Activated naive CD4-positive, alpha-beta T cell treated with anti-CD3 and anti-CD28 coated beads, Interleukin-2, amount 10 ng/mL, durations not matched to agents 7 days and 5 days (primary cell): Measurements from ENCODE around the gene SRCAP.

Experiments
- CTCF ChIA-PET: fragments of 350-600 bp; sonication (Branson Sonifier 250); formaldehyde crosslinking; loops from one replicate; lab custom pipeline; 2021; ENCODE audit warnings: antibody characterized with exemption; lab: Charles Lee
- DNase-seq: peaks from one replicate; pipeline ENCODE4 v3.0.0-alpha.2; 2020
- H3K27ac Mint-ChIP-seq: one replicate; pipeline ENCODE4 v1.8.0; 2021; ENCODE audit warnings: mild to moderate bottlenecking, moderate library complexity, mixed read lengths
- H3K27me3 Mint-ChIP-seq: one replicate; pipeline ENCODE4 v1.8.0; 2021; ENCODE audit warnings: mild to moderate bottlenecking, mixed read lengths
- H3K36me3 Mint-ChIP-seq: one replicate; pipeline ENCODE4 v1.8.0; 2021; ENCODE audit warnings: mixed read lengths
- H3K4me1 Mint-ChIP-seq: one replicate; pipeline ENCODE4 v1.8.0; 2021; ENCODE audit warnings: mixed read lengths
- H3K4me3 Mint-ChIP-seq: one replicate; pipeline ENCODE4 v1.8.0; 2021; ENCODE audit warnings: mild to moderate bottlenecking, moderate library complexity, mixed read lengths
- H3K9me3 Mint-ChIP-seq: one replicate; pipeline ENCODE4 v1.8.0; 2021; ENCODE audit warnings: mixed read lengths

Gene SRCAP

GRCh38 chr16:30779596-30779995, 80.6 kb downstream of the SRCAP start:
- no peak for DNase-seq
- H3K9me3 Mint-ChIP-seq = no peaks in the 10 kb centered on the region
- CTCF ChIA-PET = no interaction called here
- H3K4me1 Mint-ChIP-seq = peaks cover 19% of the 10 kb centered on the region
- H3K4me3 Mint-ChIP-seq = no peak overlapping the region
- peaks cover 1% of the 10 kb centered on the region for H3K36me3 Mint-ChIP-seq
- no peak overlapping the region for H3K27ac Mint-ChIP-seq
- peaks cover 8% of the 10 kb centered on the region for H3K27me3 Mint-ChIP-seq

GRCh38 chr16:30780021-30780420, 81.0 kb downstream of the SRCAP start:
- Mint-ChIP-seq H3K27me3 (peaks cover 12% of the 10 kb centered on the region), H3K4me3 (no peak overlapping the region), H3K9me3 (no peaks in the 10 kb centered on the region), H3K4me1 (peaks cover 16% of the 10 kb centered on the region), H3K36me3 (no peaks in the 10 kb centered on the region), H3K27ac (no peak overlapping the region)
- no peak for DNase-seq
- CTCF ChIA-PET = no interaction called here

GRCh38 chr16:30780549-30780948, 81.6 kb downstream of the SRCAP start:
- H3K27ac Mint-ChIP-seq = no peak overlapping the region
- CTCF ChIA-PET = no interaction called here
- no peak overlapping the region for H3K4me3 Mint-ChIP-seq
- no peak for DNase-seq
- H3K9me3 Mint-ChIP-seq = no peaks in the 10 kb centered on the region
- H3K36me3 Mint-ChIP-seq = no peaks in the 10 kb centered on the region
- H3K27me3 Mint-ChIP-seq = peaks cover 17% of the 10 kb centered on the region
- H3K4me1 Mint-ChIP-seq = peaks cover 12% of the 10 kb centered on the region

GRCh38 chr16:30782486-30783279, 83.7 kb downstream of the SRCAP start:
- Mint-ChIP-seq H3K4me1 (peaks cover 9% of the 10 kb centered on the region), H3K9me3 (no peaks in the 10 kb centered on the region), H3K36me3 (no peaks in the 10 kb centered on the region), H3K27ac (no peak overlapping the region), H3K4me3 (no peak overlapping the region), H3K27me3 (peaks cover 35% of the 10 kb centered on the region)
- no peak for DNase-seq
- CTCF ChIA-PET = interaction anchor here (1.1 to 1.3 kb wide), 2 partner anchors 31 to 138 kb away, joined by 3 to 5 read pairs; no protein-coding TSS in a partner anchor

DNA sequence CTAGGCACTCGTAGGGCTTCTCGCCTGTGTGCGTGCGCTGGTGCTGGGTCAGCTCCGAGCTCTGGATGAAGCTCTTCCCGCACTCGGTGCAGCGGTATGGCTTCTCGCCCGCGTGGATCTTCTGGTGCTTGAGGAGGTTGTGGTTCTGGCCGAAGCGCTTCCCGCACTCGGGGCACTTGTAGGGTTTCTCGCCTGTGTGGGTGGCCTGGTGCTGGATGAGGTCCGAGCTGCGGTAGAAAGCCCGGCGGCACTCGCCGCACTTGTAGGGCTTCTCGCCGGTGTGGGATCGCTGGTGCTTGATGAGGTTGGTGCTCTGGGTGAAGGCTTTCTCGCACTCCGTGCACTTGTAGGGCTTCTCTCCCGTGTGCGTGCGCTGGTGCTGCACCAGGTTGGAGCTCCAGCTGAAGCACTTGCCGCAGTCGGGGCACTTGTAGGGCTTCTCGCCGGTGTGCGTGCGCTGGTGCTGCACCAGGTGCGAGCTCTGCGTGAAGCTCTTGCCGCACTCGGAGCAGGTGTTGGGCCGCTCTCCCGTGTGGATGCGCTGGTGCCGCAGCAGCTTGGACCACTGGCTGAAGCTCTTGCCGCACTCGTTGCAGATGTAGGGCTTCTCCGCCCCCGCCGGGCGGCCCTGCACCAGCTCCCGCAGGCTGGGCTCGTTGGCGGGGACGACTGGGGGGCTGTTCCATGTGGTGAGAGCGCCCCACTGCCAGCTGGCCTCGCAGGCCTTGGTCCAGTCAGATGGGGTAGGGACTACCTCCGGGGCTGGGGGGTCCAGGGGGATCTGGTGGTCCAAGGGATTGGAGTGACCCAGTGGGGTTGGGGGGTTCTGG, 84.5 kb downstream of the SRCAP start:
- no peaks in the 10 kb centered on the region for H3K9me3 Mint-ChIP-seq
- H3K36me3 Mint-ChIP-seq = no peaks in the 10 kb centered on the region
- peaks cover 44% of the 10 kb centered on the region for H3K27me3 Mint-ChIP-seq
- DNase-seq = no peak
- H3K4me3 Mint-ChIP-seq = no peak overlapping the region
- H3K27ac Mint-ChIP-seq = no peak overlapping the region
- peaks cover 9% of the 10 kb centered on the region for H3K4me1 Mint-ChIP-seq
- CTCF ChIA-PET = interaction anchor here (1.3 kb wide), 1 partner anchor 137 kb away, joined by 3 read pairs; no protein-coding TSS in a partner anchor

DNA sequence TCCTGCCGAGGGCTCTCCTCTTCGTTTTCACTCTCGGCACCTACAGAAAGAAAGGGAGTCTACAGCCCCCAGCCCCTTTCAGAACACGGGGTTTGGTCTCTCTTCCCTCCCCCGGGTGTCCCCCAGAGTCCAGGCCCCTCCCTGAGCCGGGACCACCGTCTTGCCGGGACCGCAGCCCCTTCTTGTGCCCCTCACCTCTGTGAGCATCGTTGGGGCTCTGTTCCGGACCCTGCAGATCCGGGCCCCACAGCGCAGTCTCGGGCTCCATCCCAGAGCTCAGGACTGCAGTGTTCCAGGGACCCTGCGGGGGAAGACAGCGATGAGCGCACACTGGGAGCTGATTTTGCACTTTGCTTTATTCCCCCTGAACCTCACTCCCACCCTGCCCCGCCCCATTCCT, 85.2 kb downstream of the SRCAP start:
- Mint-ChIP-seq H3K4me1 (peaks cover 9% of the 10 kb centered on the region), H3K27me3 (peaks cover 49% of the 10 kb centered on the region), H3K4me3 (no peak overlapping the region), H3K9me3 (no peaks in the 10 kb centered on the region), H3K27ac (no peak overlapping the region), H3K36me3 (no peaks in the 10 kb centered on the region)
- DNase-seq = no peak
- CTCF ChIA-PET = interaction anchor here (1.5 kb wide), 1 partner anchor 10 kb away, joined by 3 read pairs; no protein-coding TSS in a partner anchor

DNA sequence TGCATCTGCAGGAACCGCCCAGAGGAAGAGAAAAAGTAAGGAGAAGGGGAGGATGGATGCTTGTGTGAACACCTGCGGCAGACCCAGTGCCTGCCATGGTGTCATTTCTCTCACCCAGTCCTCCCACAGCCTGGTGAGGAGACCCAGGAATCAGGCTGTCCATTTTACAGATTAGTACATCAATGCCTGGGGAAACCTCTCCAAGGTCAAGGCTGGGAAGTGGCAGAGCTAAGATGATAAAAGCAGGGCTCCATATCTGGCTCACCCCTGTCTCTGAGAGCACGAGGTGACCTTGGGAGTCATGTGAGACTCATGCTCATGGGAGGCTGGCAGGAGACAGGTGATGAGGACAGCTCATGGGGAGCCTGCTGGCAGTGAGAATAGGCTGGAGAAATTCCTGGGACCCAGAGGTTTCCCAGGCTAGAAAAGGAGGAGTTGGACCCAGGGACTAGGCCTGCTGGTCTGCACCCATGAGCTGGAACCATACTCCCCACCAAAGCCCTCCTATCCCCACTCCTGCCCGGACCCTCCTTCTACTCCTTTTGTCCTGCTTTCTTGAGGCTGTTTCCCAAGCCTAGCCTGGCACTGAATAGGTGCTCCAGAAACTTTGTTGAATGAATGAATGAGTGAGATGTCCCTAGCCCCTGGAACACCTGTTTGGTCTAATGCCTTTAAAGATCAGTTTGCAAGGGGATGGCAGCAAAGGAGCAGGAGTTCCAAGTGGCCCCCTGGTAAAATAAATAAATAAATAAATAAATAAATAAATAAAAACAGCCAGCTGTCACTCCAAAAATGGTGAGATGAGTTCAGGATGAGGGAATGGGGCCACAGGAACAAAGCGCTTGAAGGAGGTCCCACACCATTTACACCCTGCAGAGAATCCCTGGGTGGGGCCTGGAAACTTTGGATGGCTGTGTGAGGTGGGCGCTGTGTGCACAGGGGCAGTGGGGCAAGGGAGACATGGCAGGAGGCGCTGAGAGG, 86.4 kb downstream of the SRCAP start:
- H3K27me3 Mint-ChIP-seq = peaks cover 55% of the 10 kb centered on the region

GRCh38 chr16:30786115-30786935, 87.4 kb downstream of the SRCAP start:
- DNase-seq = no peak
- H3K4me1 Mint-ChIP-seq = peaks cover 9% of the 10 kb centered on the region
- no peak overlapping the region for H3K27ac Mint-ChIP-seq
- H3K36me3 Mint-ChIP-seq = no peaks in the 10 kb centered on the region
- CTCF ChIA-PET = no interaction called here
- no peaks in the 10 kb centered on the region for H3K9me3 Mint-ChIP-seq
- H3K27me3 Mint-ChIP-seq = peaks cover 55% of the 10 kb centered on the region
- H3K4me3 Mint-ChIP-seq = peak overlapping the region; percentile 65

More for the DNA sequence above, 86.4 kb downstream of the SRCAP start:
- CTCF ChIA-PET = interaction anchor here (0.6 to 1.5 kb wide), 2 partner anchors 9 to 116 kb away, joined by 3 read pairs; no protein-coding TSS in a partner anchor
- no peaks in the 10 kb centered on the region for H3K9me3 Mint-ChIP-seq
- H3K27ac Mint-ChIP-seq = no peak overlapping the region
- H3K36me3 Mint-ChIP-seq = no peaks in the 10 kb centered on the region
- H3K4me3 Mint-ChIP-seq = peak overlapping the region; percentile 65
- DNase-seq = no peak
- peaks cover 9% of the 10 kb centered on the region for H3K4me1 Mint-ChIP-seq

DNA sequence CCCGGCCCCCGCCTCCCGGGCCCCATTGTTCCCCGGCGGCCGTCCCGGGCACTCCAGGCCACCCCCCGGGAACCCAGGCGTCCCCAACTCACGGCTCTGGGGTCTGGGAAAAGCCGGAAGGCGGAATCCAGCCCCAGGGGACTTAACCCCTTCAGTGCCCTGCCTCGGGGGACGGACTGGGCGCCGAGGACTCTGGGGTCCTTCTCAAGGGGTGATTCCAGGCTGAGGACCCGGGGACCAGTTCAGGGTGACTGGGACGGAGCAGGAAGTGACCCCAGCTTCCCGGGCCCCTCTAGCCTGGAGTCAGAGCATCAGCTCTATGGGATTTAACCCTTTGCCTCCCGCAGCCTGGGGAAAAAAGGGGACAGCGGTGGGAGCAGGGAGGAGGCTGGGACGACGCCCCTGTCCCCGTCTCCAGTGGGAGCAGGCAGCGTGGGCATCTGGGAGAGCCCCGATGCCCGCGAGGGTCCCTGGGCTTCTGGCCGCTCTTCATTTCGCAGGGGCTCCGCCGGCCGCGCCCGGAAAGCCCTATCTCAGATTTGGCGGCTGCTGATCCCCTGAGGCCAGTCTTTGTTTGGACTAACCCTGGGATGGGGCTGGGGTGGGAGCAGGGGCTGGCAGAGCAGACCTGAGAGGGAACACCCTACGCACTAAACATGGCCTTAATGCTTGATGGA, 88.1 kb downstream of the SRCAP start, which contains the start of gene ZNF629:
Gene ZNF629 (minus strand): TSS at position 270 of the 677 bp plus-strand sequence. CDS start 2,723 bp downstream, outside the sequence.
- Mint-ChIP-seq H3K9me3 (no peaks in the 10 kb centered on the region), H3K27me3 (peaks cover 59% of the 10 kb centered on the region), H3K36me3 (no peaks in the 10 kb centered on the region), H3K27ac (no peak within 1 kb of the TSS), H3K4me3 (peak within 1 kb of the TSS; percentile 76), H3K4me1 (peaks cover 9% of the 10 kb centered on the region)
- CTCF ChIA-PET = no interaction called here
- DNase-seq = peak; percentile 40

DNA sequence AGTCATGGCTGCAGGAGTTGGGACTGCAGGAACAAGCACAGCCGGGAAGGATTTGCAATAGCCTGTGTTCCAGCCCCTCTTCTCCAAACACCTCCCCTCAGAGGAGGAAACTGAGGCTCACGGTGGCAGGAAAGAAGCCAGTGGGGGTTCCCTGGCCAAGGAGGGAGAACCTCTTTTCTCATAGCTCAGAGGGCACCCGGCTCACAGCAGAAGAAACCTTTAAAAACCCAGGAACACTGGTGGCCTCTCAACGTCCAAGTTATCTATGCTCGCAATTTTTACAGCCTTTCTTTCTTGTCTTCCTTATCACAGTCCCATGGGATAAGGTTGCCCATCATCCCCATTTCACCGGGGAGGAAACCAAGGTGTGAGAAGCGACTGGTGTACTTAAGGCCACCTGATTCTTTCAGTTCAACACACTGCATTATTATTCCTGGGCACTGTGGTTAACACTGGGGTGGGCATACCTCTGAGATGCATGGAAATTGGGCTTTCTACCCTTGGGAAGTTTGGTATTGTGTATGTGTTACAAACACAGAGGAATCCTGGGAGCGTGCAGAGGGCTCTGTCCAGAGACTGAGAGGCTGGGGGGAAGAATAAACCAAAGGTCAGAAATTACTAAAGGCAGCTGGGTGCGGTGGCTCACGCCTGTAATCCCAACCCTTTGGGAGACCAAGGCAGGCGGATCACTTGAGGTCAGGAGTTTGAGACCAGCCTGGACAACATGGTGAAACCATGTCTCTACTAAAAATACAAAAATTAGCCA, 88.8 kb downstream of the SRCAP start:
- Mint-ChIP-seq H3K4me1 (peaks cover 9% of the 10 kb centered on the region), H3K4me3 (peak overlapping the region; percentile 76), H3K36me3 (no peaks in the 10 kb centered on the region), H3K9me3 (no peaks in the 10 kb centered on the region), H3K27ac (no peak overlapping the region), H3K27me3 (peaks cover 63% of the 10 kb centered on the region)
- DNase-seq = no peak
- CTCF ChIA-PET = no interaction called here
